RWPE2 (cell line): ENCODE results near the gene PBX3.

Source experiments
- ATAC-seq: fragments of 200-7000 bp; cut with Tn5 transposase; 3 replicates; pipeline ENCODE4 v1.9.1; 2021; ENCODE audit warnings: low read depth
- DNase-seq: peaks from one replicate; pipeline ENCODE4 v3.0.0-alpha.2; 2020; ENCODE audit warnings: low spot score
- H3K27ac ChIP-seq: fragments of 450-650 bp; 2 replicates; pipeline ENCODE4 v1.5.1; 2017; ENCODE audit warnings: mild to moderate bottlenecking; ENCODE audit not compliant: poor library complexity, severe bottlenecking
- H3K27me3 ChIP-seq: fragments of 250-450 bp; sonication (Bioruptor Pico); 2 replicates; pipeline ENCODE4 v1.5.1; 2021; ENCODE audit warnings: mild to moderate bottlenecking, moderate library complexity; ENCODE audit not compliant: insufficient read depth, poor library complexity, severe bottlenecking
- H3K36me3 ChIP-seq: fragments of 250-450 bp; sonication (Bioruptor Pico); 2 replicates; pipeline ENCODE4 v1.5.1; 2020; ENCODE audit warnings: low read depth, mild to moderate bottlenecking, moderate library complexity
- H3K4me1 ChIP-seq: fragments of 250-450 bp; sonication (Bioruptor Pico); 2 replicates; pipeline ENCODE4 v1.5.1; 2021; ENCODE audit warnings: mild to moderate bottlenecking, moderate library complexity; ENCODE audit not compliant: insufficient read depth, poor library complexity, severe bottlenecking
- H3K4me3 ChIP-seq: fragments of 250-450 bp; sonication (Bioruptor Pico); 2 replicates; pipeline ENCODE4 v1.5.1; 2021; ENCODE audit warnings: mild to moderate bottlenecking, moderate library complexity; ENCODE audit not compliant: severe bottlenecking
- H3K9me3 ChIP-seq: fragments of 250-450 bp; sonication (Bioruptor Pico); 2 replicates; pipeline ENCODE4 v1.5.1; 2021; ENCODE audit warnings: mild to moderate bottlenecking, moderate library complexity; ENCODE audit not compliant: severe bottlenecking
- TF ChIP-seq, protein P1 (sequence below): fragments of 450-650 bp; IDR thresholded peaks from one replicate; pipeline ENCODE4 v1.5.1; 2017; ENCODE audit warnings: mild to moderate bottlenecking, moderate library complexity; ENCODE audit not compliant: poor library complexity, severe bottlenecking

PBX3 gene

DNA sequence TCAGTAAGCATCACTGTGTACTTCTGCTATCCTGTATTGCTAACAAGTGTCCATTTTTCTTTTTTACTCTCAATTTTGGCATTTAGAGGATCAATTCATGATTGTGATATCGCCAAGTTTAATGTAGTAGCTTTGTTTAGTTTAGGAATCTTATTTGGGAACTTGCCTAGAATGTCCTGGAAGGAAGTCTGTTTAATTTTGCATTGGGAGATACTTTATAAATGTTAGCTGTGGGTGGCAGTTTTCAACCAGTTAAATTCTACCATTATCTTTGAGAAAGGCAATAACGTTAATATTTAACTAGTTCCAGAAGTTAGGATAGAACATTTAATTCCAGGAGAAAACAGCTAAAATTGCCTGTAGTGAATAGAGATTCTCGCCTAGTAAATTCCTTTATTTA, 78.6 kb downstream of the PBX3 start:
- no peaks in the 10 kb centered on the region for H3K9me3 ChIP-seq
- no peak overlapping the region for H3K27ac ChIP-seq
- ATAC-seq (no peak), DNase-seq (no peak)
- no peaks in the 10 kb centered on the region for H3K27me3 ChIP-seq
- no peaks in the 10 kb centered on the region for H3K4me1 ChIP-seq
- no peak overlapping the region for H3K4me3 ChIP-seq
- H3K36me3 ChIP-seq = no peaks in the 10 kb centered on the region
- TF ChIP-seq, protein P1, sequence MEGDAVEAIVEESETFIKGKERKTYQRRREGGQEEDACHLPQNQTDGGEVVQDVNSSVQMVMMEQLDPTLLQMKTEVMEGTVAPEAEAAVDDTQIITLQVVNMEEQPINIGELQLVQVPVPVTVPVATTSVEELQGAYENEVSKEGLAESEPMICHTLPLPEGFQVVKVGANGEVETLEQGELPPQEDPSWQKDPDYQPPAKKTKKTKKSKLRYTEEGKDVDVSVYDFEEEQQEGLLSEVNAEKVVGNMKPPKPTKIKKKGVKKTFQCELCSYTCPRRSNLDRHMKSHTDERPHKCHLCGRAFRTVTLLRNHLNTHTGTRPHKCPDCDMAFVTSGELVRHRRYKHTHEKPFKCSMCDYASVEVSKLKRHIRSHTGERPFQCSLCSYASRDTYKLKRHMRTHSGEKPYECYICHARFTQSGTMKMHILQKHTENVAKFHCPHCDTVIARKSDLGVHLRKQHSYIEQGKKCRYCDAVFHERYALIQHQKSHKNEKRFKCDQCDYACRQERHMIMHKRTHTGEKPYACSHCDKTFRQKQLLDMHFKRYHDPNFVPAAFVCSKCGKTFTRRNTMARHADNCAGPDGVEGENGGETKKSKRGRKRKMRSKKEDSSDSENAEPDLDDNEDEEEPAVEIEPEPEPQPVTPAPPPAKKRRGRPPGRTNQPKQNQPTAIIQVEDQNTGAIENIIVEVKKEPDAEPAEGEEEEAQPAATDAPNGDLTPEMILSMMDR = no peak

DNA sequence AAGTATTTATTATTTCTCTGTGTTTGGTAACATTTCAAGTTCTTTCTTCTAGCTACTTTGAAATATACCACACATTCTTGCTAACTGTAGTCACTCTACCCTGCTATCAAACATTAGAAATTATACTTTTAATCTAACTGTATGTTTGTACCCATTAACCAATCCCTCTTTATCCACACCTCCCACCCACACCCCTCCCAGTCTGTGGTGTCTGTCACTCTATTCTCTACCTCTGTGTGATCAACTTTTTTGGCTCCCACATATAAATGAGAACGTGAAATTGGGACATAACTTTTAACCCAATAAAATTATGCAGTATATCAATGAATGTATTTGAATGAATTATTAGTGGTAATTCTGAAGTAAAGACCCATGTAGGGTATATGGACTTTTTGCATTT, 79.7 kb downstream of the PBX3 start:
- TF ChIP-seq, protein P1 = no peak
- Histone ChIP-seq H3K27ac (no peak overlapping the region), H3K36me3 (no peaks in the 10 kb centered on the region), H3K27me3 (no peaks in the 10 kb centered on the region), H3K4me1 (no peaks in the 10 kb centered on the region), H3K4me3 (no peak overlapping the region), H3K9me3 (no peaks in the 10 kb centered on the region)
- ATAC-seq (no peak), DNase-seq (no peak)

DNA sequence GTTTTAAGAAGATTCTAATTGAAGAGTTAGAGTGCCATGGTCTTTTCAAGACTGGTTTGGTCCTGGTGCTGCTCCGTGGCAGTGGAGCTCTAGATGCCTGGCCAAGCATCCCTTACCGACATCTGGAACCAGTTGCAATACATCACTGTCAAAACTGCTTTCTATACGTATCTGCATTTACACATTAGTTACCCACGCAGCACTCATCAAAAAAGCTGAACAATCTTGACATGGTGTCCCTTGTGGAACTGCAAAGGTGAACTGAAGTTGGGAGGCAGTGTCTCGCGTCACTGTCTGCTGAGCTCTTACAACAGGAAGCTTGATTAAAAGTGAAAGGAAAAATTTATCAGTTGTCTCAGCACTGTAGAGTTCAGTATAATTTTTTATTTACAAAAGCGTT, 82.6 kb downstream of the PBX3 start:
- H3K27ac ChIP-seq = no peak overlapping the region
- no peaks in the 10 kb centered on the region for H3K36me3 ChIP-seq
- H3K4me1 ChIP-seq = no peaks in the 10 kb centered on the region
- ATAC-seq (no peak), DNase-seq (no peak)
- H3K9me3 ChIP-seq = no peaks in the 10 kb centered on the region
- no peaks in the 10 kb centered on the region for H3K27me3 ChIP-seq
- no peak overlapping the region for H3K4me3 ChIP-seq
- TF ChIP-seq, protein P1 = no peak

DNA sequence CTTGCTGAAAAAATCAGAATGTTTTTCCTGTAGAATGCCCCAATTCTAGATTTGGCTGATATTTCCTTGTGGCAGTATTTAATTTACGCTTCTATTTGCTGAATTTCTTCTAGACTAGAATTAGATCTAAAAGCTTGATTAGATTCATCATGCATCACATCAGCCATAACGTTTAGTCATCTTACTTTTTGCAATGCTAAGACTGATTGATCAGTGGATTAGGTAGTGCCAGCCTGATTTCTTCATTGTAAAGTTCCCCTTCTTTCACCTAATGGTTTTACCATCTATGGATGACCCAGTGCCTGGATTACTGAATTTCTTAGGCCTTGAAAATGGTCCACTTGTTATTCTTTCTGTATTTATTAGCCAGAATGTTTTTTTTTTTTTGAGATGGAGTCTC, 83.9 kb downstream of the PBX3 start:
- Histone ChIP-seq H3K27me3 (no peaks in the 10 kb centered on the region), H3K4me3 (no peak overlapping the region), H3K27ac (no peak overlapping the region), H3K9me3 (no peaks in the 10 kb centered on the region), H3K36me3 (no peaks in the 10 kb centered on the region), H3K4me1 (no peaks in the 10 kb centered on the region)
- TF ChIP-seq, protein P1 = no peak
- no peak for DNase-seq
- ATAC-seq = no peak

DNA sequence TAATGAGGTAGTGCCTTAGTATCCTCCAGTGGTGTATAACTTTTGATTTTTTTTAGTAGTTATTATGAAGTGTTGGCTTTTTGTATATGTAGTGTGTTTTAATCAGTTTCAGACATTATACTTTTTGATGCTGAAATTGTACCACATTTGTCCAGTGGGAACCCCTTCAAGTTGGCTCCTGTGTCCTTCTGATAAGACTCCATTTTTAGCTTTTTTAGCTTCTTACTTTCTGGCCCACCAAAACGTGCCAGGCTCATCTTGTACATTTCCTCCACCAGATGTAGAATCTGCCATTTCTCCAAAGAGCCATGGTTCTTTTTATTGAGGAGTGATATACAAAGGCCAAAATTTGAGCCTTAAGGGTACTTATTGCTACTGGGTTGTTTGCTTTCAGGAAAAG, 84.4 kb downstream of the PBX3 start:
- DNase-seq (no peak), ATAC-seq (no peak)
- no peaks in the 10 kb centered on the region for H3K27me3 ChIP-seq
- TF ChIP-seq, protein P1 = no peak
- no peaks in the 10 kb centered on the region for H3K9me3 ChIP-seq
- no peak overlapping the region for H3K27ac ChIP-seq
- H3K4me1 ChIP-seq = no peaks in the 10 kb centered on the region
- no peaks in the 10 kb centered on the region for H3K36me3 ChIP-seq
- no peak overlapping the region for H3K4me3 ChIP-seq
